Heart right ventricle (tissue), 16 donors: Measurements from ENCODE around the gene RP2. TPM values are rescaled to one million over a fixed set of nuclear protein-coding genes. Genes with fewer than 3 reads are reported as not detected.

ENCODE experiments used
- ATAC-seq, 8 donors: fragments of 200-7000 bp; cut with Tn5 transposase; one replicate each; pipeline ENCODE4 v1.9.1; 2020; ENCODE audit warnings: mild to moderate bottlenecking in 8 of 8, moderate library complexity in 8 of 8, moderate number of reproducible peaks in 1 of 8
- DNase-seq, 2 donors: peaks; one replicate each; pipeline ENCODE4 v3.0.0-alpha.2; 2020
- H3K27ac ChIP-seq, 10 donors: fragments of 200-600 bp; sonication (generic) in 2 of 10; one replicate each; pipeline versions ENCODE4 v1.5.0 to v1.8.0; 2020 to 2022; ENCODE audit warnings: mild to moderate bottlenecking in 3 of 10
- H3K27me3 ChIP-seq, 7 donors: fragments of 200-600 bp; one replicate each; pipeline ENCODE4 v1.8.0; 2021 to 2022; ENCODE audit warnings: mild to moderate bottlenecking in 2 of 7
- H3K36me3 ChIP-seq, 9 donors: fragments of 200-600 bp; sonication (generic) in 1 of 9; one replicate each; pipeline versions ENCODE4 v1.5.0 to v1.8.0; 2020 to 2022; ENCODE audit warnings: mild to moderate bottlenecking in 2 of 9
- H3K4me1 ChIP-seq, 9 donors: fragments of 200-600 bp; sonication (generic) in 1 of 9; one replicate each; pipeline versions ENCODE4 v1.5.0 to v1.8.0; 2020 to 2022; ENCODE audit warnings: mild to moderate bottlenecking in 4 of 9
- H3K4me3 ChIP-seq, 10 donors: fragments of 200-600 bp; sonication (generic) in 2 of 10; one replicate each; pipeline versions ENCODE4 v1.5.0 to v1.8.0; 2020 to 2022; ENCODE audit warnings: mild to moderate bottlenecking in 7 of 10, moderate library complexity in 2 of 10
- H3K9me3 ChIP-seq, 11 donors: fragments of 200-600 bp in 10 of 11; sonication (generic) in 2 of 11; one replicate each; pipeline versions ENCODE4 v1.5.0 to v1.8.0; 2013 to 2022; ENCODE audit warnings: mild to moderate bottlenecking in 2 of 11, control low read depth in 1 of 11, moderate library complexity in 1 of 11
- CTCF ChIP-seq, 9 donors: fragments of 200-600 bp; sonication (generic) in 2 of 9; IDR thresholded peaks; one replicate each; pipeline versions ENCODE4 v1.5.0 to v1.8.0; 2021 to 2022; ENCODE audit warnings: antibody characterized with exemption in 9 of 9, mild to moderate bottlenecking in 5 of 9, moderate library complexity in 1 of 9
- WGBS, 2 donors: extraction: QIAGEN DNeasy Blood & Tissue Kit; methylation state at CpG; one replicate each; pipeline ENCODE4 v1.1.7; 2013; ENCODE audit warnings: inconsistent platforms in 1 of 2; 5-methylcytosine and 5-hydroxymethylcytosine counted together
- intact Hi-C, 10 donors: fragments of 100-400 bp; cut with DNase I; formaldehyde crosslinking; loops; one replicate each; pipeline versions ENCODE4 v1.11.1 to v1.14.2; 2022
- polyA plus RNA-seq, 2 donors: library from polyadenylated mRNA; stranded (reverse); fragments of 200-250 nt; gene quantifications; one replicate each; pipeline ENCODE4 v1.2.3, GENCODE V29; 2013
- total RNA-seq, 10 donors: library from RNA; stranded (reverse); fragmentation: NEBNext Ultra II Directional in 3 of 10; extraction: Animal tissue kit (Norgen Biotek cat#: 25700) in 3 of 10; gene quantifications; one replicate each; pipeline versions ENCODE4 v1.2.1 to v1.2.4, GENCODE V29; 2021 to 2023
- donor health status: Arrhythmogenic right ventricular cardiomyopathy.
- donor health status: ischemic (EF 13 %, LVEDD 7.1; RV severe dilation, severe dysfunction).
- donor health status: healthy with polysubstance abuse.
- donor health status: DM: no; HTN: yes; CAD: no.
- donor health status: DM: no; HTN: no; CAD: no.
- donor health status: ischemic (EF 25% LVEDD 6.9; RV normal size, moderate dysfunction).
- donor health status: ischemic (EF 25% LVEDD 5.7; RV mildly dilated, moderate dysfunction).
- donor health status: healthy.
- donor health status: DM: yes; HTN: yes; CAD: no.
- donor health status: Ischemic cardiomyopathy.
- donor health status: ischemic (EF 35%, LVEDD 5.7; RV mildly dilated, moderate dysfunction).
- donor health status: nonischemic (EF 11% LVEDD 7.7; RV severe dilation, severe dysfunction).
- donor health status: DM: yes; HTN: yes; CAD: no.
- donor health status: PGD.
- donor health status: ischemic (EF 29% LVEDD 5.4; RV normal size, mild dysfunction).
- donor health status: nonischemic (EF 23%, LVEDD 6.1; RV moderate dilation, normal function).

RP2 gene
- total and polyA plus RNA-seq, 12 donors = 2.2 to 5.8 (median 2.9) TPM

DNA sequence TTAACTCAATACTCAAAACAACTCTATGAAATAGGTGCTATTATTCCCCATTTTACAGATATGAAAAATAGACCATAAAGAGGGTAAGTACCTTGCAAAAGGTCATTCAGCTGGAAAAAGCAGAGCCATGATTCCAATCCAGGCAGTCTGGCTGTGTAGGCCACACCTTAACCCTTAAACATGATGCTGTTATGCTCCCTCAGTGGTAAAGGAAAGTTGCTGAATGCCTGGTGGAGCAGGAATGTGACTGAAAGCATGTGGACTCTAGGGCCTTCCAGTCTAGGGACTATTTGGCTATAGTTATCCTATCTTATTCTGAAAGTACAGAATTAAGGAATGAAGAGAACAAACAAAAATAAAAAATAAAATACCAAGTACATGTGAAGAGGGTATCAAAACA lies 19.6 kb downstream of the RP2 start:
- no peaks in the 10 kb centered on the region for H3K9me3 ChIP-seq

GRCh38 chrX:46860557-46860956 lies 23.7 kb downstream of the RP2 start:
- WGBS, 2 donors = 97 to 100% methylated on average over 1 of the region's 1 CpG
- H3K9me3 ChIP-seq = no peaks in the 10 kb centered on the region
- H3K4me1 ChIP-seq = peaks cover 0 to 3% (median 0%) of the 10 kb centered on the region in 9 donors
- peaks cover 0 to 29% (median 0%) of the 10 kb centered on the region in 9 donors for H3K36me3 ChIP-seq
- H3K27ac ChIP-seq = no peak overlapping the region
- intact Hi-C loops = no loop called here
- no peaks in the 10 kb centered on the region for H3K27me3 ChIP-seq
- H3K4me3 ChIP-seq = no peak overlapping the region
- DNase-seq (no peak), ATAC-seq (no peak)
- no peak for TF ChIP-seq CTCF (IDR thresholded peaks at IDR 0.05)

More for the DNA sequence above, 19.6 kb downstream of the RP2 start:
- Histone ChIP-seq H3K4me3 (no peak overlapping the region), H3K36me3 (peaks cover 0 to 53% (median 0%) of the 10 kb centered on the region in 9 donors), H3K27me3 (no peaks in the 10 kb centered on the region), H3K27ac (no peak overlapping the region), H3K4me1 (no peaks in the 10 kb centered on the region)
- intact Hi-C loops = loop anchor here in 1 of 10 donors (5.0 kb wide), 1 partner anchor 1016 kb away; no protein-coding TSS in a partner anchor
- no peak for TF ChIP-seq CTCF (IDR thresholded peaks at IDR 0.05)
- DNase-seq (no peak), ATAC-seq (no peak)

- DNase-seq = no peak
- peaks cover 0 to 31% (median 0%) of the 10 kb centered on the region in 9 donors for H3K36me3 ChIP-seq
- H3K9me3 ChIP-seq = peaks cover 0 to 6% (median 0%) of the 10 kb centered on the region in 11 donors
- peaks cover 0 to 5% (median 0%) of the 10 kb centered on the region in 9 donors for H3K4me1 ChIP-seq
- H3K27ac ChIP-seq = no peak overlapping the region
- intact Hi-C loops = no loop called here
- no peak for TF ChIP-seq CTCF (IDR thresholded peaks at IDR 0.05)
- no peaks in the 10 kb centered on the region for H3K27me3 ChIP-seq
- no peak overlapping the region for H3K4me3 ChIP-seq
- 96 to 100% methylated on average over 2 of the region's 2 CpGs for WGBS, 2 donors
- no peak for ATAC-seq
These were observed 26.2 kb downstream of the RP2 start for GRCh38 chrX:46863072-46863471.

GRCh38 chrX:46864606-46865005 lies 27.8 kb downstream of the RP2 start:
- 93 to 96% methylated on average over 2 of the region's 2 CpGs for WGBS, 2 donors
- DNase-seq = no peak
- intact Hi-C loops = no loop called here
- Histone ChIP-seq H3K36me3 (peaks cover 0 to 30% (median 0%) of the 10 kb centered on the region in 9 donors), H3K4me1 (peaks cover 0 to 5% (median 0%) of the 10 kb centered on the region in 9 donors), H3K27ac (peak overlapping the region in 1 of 10 donors; percentile 5), H3K27me3 (no peaks in the 10 kb centered on the region), H3K4me3 (no peak overlapping the region), H3K9me3 (peaks cover 0 to 6% (median 0%) of the 10 kb centered on the region in 11 donors)
- ATAC-seq = no peak
- no peak for TF ChIP-seq CTCF (IDR thresholded peaks at IDR 0.05)
